Epithelial cell of proximal tubule (primary cell): ENCODE data around the gene RGS14. TPM values are rescaled to one million over a fixed set of nuclear protein-coding genes. Genes with fewer than 3 reads are reported as not detected.

Experiments
- DNase-seq: peaks from one replicate; pipeline ENCODE4 v3.0.0-alpha.2; 2011; ENCODE audit warnings: low read depth
- H3K4me3 ChIP-seq: 2 replicates; pipeline ENCODE4 v1.5.1; 2011; ENCODE audit warnings: low read depth, mild to moderate bottlenecking, low read length
- CTCF ChIP-seq: conservative IDR thresholded peaks from 2 replicates; pipeline ENCODE4 v1.5.1; 2012; ENCODE audit warnings: low read depth, mild to moderate bottlenecking, low read length
- total RNA-seq: library from RNA; depleted of rRNA; stranded (reverse); fragments of >200 nt; gene quantifications from 2 replicates; pipeline ENCODE4 v1.2.3, GENCODE V29; 2015

RGS14 gene
- total RNA-seq, 1 donor from 2014 or later: 19.6 TPM

GRCh38 chr5:177367981-177368868, 10.5 kb downstream of the RGS14 start:
- no peak for DNase-seq
- TF ChIP-seq CTCF: no peak
- peak overlapping the region; percentile 58 for H3K4me3 ChIP-seq

- no peak for DNase-seq
- peak; percentile 74 for TF ChIP-seq CTCF
- no peak overlapping the region for H3K4me3 ChIP-seq
Measured at GRCh38 chr5:177368869-177369644, 11.3 kb downstream of the RGS14 start.

GRCh38 chr5:177369645-177370440, 12.1 kb downstream of the RGS14 start:
- TF ChIP-seq CTCF: no peak
- DNase-seq: no peak
- no peak overlapping the region for H3K4me3 ChIP-seq

GRCh38 chr5:177370488-177371119, 12.9 kb downstream of the RGS14 start:
- peak overlapping the region; percentile 86 for H3K4me3 ChIP-seq
- TF ChIP-seq CTCF: peak; percentile 57
- peak; percentile 56 for DNase-seq

GRCh38 chr5:177371120-177372033, 13.7 kb downstream of the RGS14 start:
- DNase-seq: no peak
- peak overlapping the region; percentile 86 for H3K4me3 ChIP-seq
- no peak for TF ChIP-seq CTCF
